ENCODE results near the gene IFT20. TPM values are rescaled to one million over a fixed set of nuclear protein-coding genes. Genes with fewer than 3 reads are reported as not detected.
"Not testable (repeated sequence)": the region's sequence is repeated elsewhere in the genome, so short reads cannot be mapped to it uniquely, and the experiment has no call there.

The IFT20 gene
- polyA plus RNA-seq, 12 donors: 20.2 to 74.8 (median 37.7) TPM; not detected in 1

- DNase-seq: no peak
Measured at GRCh38 chr17:28339431-28339830, 4.2 kb upstream of the IFT20 start.

DNA sequence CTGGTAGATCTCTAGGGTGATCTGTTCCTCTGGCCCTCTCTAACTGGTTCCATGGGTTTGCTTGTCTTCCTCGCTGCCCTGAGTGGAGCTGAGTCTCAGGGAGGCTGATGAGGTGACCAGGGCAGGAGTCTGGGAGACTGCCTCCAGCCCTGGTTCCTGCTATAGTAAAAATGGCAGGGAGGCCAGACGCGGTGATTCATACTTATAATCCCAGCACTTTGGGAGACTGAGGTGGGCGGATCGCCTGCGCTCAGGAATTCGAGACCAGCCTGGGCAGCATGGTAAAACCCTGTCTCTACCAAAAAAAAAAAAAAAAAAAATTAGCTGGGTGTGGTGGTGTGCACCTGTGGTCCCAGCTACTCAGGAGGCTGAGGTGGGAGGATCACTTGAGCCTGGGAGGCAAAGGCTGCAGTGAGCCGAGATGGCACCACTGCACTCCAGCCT, 3.5 kb upstream of the IFT20 start:
- not testable (repeated sequence) for DNase-seq

DNA sequence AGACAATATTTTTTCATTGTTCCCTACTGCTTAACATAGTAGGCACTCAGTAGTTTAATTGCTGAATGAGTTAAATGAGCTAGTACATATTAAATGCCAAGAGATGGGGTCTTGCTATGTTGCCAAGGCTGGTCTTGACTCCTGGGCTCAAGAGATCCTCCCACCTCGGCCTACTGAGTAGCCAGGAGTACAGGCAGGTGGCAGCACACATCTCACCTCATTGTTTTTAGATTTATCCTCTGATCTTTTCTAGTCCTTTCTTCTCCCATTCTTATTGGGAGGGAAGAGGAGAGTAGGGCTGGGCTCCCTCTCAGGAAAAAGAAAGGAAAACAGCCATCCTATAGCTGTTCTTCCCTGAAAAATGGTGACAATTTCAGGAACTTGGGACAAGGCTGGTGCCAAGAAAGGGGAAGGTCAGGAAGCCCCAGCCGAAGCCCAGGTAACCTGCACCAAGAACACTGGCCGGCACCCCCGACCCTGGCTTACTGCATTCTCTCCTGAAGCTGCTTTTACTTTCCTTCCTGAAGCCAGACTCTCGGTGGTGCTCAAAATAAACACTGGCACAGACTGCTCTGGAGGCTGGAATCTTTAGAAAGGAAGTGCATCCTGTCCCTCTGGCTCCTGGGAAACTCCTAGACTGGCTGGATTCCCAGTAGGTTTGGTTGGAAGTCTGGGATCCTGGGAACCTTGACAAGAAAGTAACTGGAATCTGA, 2.9 kb upstream of the IFT20 start:
- no peak for DNase-seq

- peak; percentile 57 for DNase-seq
Measured at GRCh38 chr17:28335959-28336871, 943 bp upstream of the IFT20 start.

- no peak for DNase-seq
Measured at GRCh38 chr17:28334666-28335200, 539 bp downstream of the IFT20 start.

- no peak for DNase-seq
Measured at GRCh38 chr17:28334171-28334570, 1.1 kb downstream of the IFT20 start.

- no peak for DNase-seq
Measured at GRCh38 chr17:28333083-28333746, 2.1 kb downstream of the IFT20 start.

DNA sequence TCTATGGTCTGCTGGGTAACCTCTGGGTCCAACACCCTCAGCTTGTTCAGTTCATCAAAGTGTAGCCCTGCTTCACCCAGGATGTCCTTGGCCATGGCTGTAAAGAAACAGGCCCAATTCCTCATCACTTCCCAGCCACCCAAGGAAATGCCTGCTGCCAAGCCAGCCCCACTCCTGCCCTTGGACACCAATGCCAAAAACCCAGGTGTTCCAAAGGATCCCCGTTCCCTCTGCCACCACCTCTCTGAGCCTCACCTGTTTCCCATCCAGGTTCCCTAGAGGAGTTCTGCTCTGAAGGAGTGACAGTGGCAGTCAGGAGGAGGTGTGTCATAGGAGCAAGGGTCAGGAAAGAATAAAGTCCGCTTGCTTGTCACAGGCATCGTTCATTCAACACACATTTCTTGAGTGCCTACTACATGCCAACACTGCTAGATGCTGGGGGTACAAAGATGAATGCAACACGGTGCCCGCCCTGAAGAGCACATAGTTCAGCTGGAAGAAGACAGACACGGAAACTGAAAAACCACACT, 3.3 kb downstream of the IFT20 start:
- no peak for DNase-seq

- DNase-seq: no peak
Measured at GRCh38 chr17:28330671-28331070, 4.6 kb downstream of the IFT20 start.

GRCh38 chr17:28328325-28328724, 6.9 kb downstream of the IFT20 start:
- DNase-seq: no peak

DNA sequence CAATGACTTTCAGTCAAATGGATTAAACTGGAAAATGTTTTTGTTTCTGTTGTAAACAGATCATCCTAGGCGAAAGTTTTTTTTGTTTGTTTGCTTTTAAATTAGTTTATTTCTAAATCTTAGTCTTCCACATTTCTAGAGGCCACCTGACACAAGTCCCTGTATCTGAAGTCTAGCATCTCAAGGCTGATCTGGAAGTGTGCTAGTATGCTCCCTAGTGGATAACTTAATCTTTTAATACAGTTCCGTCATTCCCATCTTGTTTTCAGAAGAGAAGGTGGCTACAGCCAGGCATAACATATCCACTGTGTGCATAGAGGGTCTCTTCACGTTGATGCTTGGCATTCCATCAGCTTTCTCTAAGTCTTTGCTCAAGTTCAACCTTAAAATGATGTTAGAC, 7.6 kb downstream of the IFT20 start:
- no peak for DNase-seq

DNA sequence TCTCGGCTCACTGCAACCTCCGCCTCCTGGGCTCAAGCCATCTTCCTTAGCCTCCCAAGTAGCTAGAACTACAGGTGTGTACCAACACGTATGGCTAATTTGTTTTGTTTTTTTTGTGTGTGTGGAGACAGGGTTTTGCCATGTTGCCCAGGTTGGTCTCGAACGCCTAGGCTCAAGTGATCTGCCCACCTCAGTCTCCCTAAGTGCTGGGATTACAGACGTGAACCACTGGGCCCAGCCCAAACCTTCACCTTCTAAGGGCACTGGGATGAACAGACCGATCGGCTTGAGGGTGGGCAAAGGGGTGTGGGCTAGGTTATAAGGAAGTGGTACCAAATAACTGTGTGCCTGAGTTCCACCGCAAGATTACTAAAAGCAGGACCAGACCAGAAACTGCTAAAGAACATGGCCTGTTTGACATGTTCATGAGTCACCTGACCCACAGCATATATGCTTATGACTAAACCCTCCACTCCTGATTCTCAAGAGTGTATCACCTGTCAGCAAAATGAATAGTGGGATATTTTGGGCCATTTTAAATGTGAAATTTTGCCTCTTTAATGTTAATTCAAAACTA, 8.2 kb downstream of the IFT20 start:
- DNase-seq: no peak

DNA sequence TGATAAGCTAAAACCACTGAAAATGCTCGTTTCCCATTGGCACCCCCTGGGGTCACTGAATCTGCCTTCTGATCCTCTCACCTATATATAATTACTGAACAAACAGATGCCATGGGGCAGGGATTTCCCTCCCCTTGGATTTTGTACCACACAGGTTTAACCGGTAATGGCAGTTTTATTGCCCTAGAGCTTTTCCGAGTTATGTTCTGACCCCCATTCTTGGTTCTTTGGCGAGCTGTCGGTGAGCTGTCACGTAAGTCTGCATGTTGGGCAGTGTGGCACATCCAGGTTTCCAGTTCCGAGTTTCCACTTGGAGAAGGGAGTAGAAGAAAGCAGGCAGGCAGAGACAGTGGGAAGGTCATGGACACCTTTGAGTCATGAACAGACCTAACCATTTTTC, 9.2 kb downstream of the IFT20 start:
- no peak for DNase-seq

DNA sequence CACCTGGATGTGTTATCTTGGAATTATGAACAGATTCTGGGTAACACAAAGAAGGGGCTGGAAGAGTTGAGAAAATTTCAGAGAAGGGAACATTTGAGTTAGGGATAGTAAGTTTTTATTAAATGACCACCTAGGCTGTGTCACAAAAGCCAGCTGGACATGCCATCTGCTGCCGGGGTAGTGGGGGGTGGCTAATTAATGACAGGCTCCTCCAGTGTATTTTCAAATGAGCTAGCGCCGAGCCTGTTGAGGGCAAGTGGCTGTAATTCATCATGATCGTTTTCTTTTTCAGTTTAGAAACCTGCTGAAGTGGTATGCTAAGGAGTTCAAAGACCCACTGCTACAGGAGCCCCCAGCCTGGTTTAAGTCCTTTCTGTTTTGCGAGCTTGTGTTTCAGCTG, 10.1 kb downstream of the IFT20 start:
- no peak for DNase-seq

GRCh38 chr17:28324781-28325180, 10.5 kb downstream of the IFT20 start:
- no peak for DNase-seq

GRCh38 chr17:28324267-28324745, 11.0 kb downstream of the IFT20 start:
- DNase-seq: no peak

DNA sequence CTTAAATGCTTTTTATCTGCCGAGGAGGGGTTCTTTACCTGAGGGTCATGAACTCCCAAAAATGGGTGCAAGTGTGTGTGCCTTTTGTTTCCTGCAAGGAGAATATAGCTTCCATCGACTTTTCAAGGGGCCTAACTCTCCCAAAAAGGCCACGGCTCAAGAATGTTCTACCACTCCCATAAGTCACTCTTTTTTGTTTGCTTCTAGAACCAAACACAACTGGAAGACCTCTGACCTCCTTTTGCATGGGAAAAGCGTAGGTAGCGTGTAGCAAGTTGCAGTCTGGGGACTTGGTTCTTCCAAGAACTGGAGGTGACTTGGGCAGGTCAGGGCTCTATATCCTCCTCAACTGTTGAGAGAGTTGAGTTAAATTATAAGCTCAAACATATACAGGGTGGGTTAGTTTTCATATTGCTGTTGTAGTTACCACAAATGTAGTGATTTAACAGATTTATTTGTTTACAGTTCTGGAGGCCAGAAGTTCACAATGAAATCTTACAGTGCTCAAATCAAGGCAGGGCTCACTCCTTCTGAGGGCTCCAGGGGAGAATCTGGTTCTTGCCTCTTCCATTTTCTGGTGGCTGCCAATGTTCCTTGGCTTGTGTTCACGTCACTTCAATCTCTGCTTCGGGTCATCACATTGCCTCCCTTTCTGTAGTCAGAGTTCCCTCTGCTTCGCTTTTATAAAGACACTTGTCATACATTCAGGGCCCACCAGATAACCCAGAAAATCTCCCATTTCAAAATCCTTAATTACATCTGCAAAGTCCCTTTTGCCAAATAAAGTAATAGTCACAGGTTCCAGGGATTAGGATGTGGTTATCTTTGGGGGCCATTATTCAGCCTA, 14.8 kb downstream of the IFT20 start:
- no peak for DNase-seq

- no peak for DNase-seq
Measured at GRCh38 chr17:28319598-28319935, 15.7 kb downstream of the IFT20 start.

GRCh38 chr17:28318759-28319597, 16.3 kb downstream of the IFT20 start, which contains the start of gene TMEM97:
TMEM97 (plus strand) TSS chr17:28319200; CDS start chr17:28319240, 40 bp downstream.
- peak; percentile 97 for DNase-seq

Data from muscle of arm (tissue), 12 donors.